ENCODE measurements around the gene PBLD. TPM values are rescaled to one million over a fixed set of nuclear protein-coding genes. Genes with fewer than 3 reads are reported as not detected.

PBLD gene
- total RNA-seq, 1 donor from 2014 or later, result 5.1 TPM

DNA sequence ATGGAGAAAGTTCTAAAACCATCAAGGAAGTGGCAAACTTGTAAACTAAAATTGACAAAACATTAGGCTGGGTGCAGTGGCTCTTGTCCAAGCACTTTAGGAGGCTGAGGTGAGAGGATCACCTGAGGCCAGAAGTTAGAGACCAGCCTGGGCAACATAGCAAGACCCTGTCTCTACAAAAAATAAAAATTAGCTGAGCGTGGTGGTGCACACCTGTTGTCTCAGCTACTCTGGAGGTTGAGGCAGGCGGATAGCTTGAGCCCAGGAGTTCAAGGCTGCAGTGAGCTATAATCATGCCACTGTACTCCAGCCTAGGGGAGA is 30.3 kb downstream of the PBLD start:
- H3K4me3 ChIP-seq, result no peak overlapping the region
- H3K27ac ChIP-seq (replicated peaks), result no peak overlapping the region
- TF ChIP-seq, protein P1, sequence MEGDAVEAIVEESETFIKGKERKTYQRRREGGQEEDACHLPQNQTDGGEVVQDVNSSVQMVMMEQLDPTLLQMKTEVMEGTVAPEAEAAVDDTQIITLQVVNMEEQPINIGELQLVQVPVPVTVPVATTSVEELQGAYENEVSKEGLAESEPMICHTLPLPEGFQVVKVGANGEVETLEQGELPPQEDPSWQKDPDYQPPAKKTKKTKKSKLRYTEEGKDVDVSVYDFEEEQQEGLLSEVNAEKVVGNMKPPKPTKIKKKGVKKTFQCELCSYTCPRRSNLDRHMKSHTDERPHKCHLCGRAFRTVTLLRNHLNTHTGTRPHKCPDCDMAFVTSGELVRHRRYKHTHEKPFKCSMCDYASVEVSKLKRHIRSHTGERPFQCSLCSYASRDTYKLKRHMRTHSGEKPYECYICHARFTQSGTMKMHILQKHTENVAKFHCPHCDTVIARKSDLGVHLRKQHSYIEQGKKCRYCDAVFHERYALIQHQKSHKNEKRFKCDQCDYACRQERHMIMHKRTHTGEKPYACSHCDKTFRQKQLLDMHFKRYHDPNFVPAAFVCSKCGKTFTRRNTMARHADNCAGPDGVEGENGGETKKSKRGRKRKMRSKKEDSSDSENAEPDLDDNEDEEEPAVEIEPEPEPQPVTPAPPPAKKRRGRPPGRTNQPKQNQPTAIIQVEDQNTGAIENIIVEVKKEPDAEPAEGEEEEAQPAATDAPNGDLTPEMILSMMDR (IDR thresholded peaks at IDR 0.05; ENCODE audit: borderline replicate concordance), result no peak
- H3K9me3 ChIP-seq (replicated peaks), result no peaks in the 10 kb centered on the region
- H3K4me1 ChIP-seq, result peaks cover 6% of the 10 kb centered on the region
- H3K27me3 ChIP-seq (ENCODE audit: low read depth), result no peaks in the 10 kb centered on the region
- intact Hi-C loops (cut with micrococcal nuclease), result loop anchor here (10.0 kb wide), 1 partner anchor 88 kb away; no protein-coding TSS in a partner anchor
- no peak for DNase-seq
- H3K36me3 ChIP-seq, result no peaks in the 10 kb centered on the region

DNA sequence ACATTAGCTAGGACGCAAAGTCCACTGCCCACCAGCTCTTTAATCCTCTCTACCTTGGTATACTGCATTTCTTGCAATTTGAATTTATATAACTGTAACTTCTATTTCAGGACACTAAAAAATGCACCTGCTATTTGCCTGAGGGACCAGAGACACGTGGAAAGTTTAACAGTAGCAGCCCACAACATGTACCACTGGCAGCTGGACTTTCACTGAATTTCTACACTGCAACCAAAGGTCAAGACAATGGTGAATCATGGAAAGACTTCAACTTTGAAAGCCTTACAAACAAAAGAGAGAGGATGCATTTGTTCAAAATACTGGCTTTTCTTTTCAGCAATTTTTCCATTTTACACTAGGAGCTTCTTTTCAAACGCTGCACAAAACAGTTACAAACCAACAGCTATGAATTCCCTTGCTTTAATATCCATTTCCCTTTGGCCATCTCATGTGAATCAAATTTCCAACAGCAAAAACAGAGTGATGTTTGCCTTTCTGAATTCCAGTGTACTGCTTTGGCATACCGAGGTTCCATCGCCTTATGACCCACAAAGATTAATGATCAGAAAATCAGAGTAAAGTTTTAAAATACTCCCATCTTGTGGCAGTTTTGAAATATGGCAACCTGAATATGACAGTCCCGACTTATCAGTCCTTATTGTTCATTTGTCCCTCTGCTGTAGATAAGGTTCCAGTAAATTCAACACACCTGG is 30.8 kb downstream of the PBLD start:
- TF ChIP-seq, protein P1 (IDR thresholded peaks at IDR 0.05; ENCODE audit: borderline replicate concordance), result peak; percentile 70
- intact Hi-C loops (cut with micrococcal nuclease), result loop anchor here (10.0 kb wide), 1 partner anchor 87 kb away; no protein-coding TSS in a partner anchor
- H3K27ac ChIP-seq (replicated peaks), result no peak overlapping the region
- H3K36me3 ChIP-seq, result no peaks in the 10 kb centered on the region
- no peaks in the 10 kb centered on the region for H3K27me3 ChIP-seq (ENCODE audit: low read depth)
- H3K9me3 ChIP-seq (replicated peaks), result no peaks in the 10 kb centered on the region
- H3K4me3 ChIP-seq, result no peak overlapping the region
- peaks cover 6% of the 10 kb centered on the region for H3K4me1 ChIP-seq
- no peak for DNase-seq

DNA sequence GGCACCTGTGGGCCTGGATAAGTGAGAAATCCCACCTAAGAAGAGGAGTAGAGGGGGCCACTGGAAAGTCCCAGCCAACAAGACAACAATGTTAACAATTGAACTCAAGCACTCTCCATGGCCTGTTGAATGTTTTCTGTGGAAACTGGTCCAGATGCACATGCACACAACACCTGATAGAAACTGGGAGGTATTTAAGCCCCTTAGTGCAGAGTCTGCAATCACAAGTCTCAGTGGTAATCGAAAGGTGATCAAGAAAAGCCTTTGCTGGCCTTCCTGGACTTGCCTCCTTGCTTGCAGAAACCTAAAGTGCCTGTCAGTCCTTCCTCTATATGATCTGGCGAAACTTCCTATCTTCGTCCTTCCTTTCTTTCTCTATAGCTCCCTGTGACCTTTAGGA is 31.4 kb downstream of the PBLD start:
- DNase-seq, result no peak
- H3K27ac ChIP-seq (replicated peaks), result no peak overlapping the region
- no peaks in the 10 kb centered on the region for H3K9me3 ChIP-seq (replicated peaks)
- H3K27me3 ChIP-seq (ENCODE audit: low read depth), result no peaks in the 10 kb centered on the region
- no peaks in the 10 kb centered on the region for H3K36me3 ChIP-seq
- intact Hi-C loops (cut with micrococcal nuclease), result loop anchor here (10.0 kb wide), 1 partner anchor 86 kb away; no protein-coding TSS in a partner anchor
- TF ChIP-seq, protein P1 (IDR thresholded peaks at IDR 0.05; ENCODE audit: borderline replicate concordance), result no peak
- peaks cover 6% of the 10 kb centered on the region for H3K4me1 ChIP-seq
- no peak overlapping the region for H3K4me3 ChIP-seq

DNA sequence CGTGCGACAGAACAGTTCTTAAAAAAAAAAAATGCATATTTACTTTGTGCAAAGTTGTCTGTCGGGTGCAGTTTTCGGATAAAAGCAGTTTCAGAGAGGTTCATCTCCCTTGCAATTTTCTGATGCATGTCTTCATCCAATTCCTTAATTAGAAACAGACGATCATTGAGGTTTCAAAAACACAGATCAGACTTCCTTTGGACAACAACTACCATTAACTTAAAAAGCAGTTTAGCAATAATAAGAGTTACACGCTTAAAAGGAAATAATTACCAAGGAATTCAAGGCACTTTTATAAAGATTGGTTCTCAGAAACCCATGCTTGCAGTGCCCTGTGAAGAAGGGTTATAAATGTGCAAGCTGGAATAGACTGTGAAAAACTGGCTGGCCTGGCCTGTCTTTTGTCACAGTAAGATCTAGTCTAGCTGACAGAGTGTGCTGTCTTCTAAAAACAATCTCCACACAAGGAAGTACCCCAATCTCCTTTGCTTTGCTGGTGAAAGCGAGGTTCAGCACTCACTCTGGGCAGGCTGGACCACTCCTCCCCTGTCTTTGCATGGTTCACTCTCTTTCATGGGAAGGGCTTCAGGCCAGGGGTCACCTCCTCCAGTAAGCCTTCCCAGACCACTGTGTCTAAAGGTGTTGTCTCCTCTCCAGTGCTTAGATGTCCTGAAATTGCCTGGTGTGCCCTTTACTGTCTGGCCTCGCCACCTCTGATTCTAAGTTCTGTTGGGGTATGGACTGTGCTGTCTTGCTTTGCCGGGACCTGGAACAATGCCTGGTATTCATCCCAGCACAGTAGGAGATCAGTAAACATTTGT is 35.7 kb downstream of the PBLD start:
- Histone ChIP-seq H3K27ac (replicated peaks) (no peak overlapping the region), H3K4me1 (peaks cover 6% of the 10 kb centered on the region), H3K27me3 (ENCODE audit: low read depth) (no peaks in the 10 kb centered on the region), H3K9me3 (replicated peaks) (no peaks in the 10 kb centered on the region), H3K36me3 (no peaks in the 10 kb centered on the region), H3K4me3 (no peak overlapping the region)
- TF ChIP-seq, protein P1 (IDR thresholded peaks at IDR 0.05; ENCODE audit: borderline replicate concordance), result no peak
- DNase-seq, result no peak
- intact Hi-C loops (cut with micrococcal nuclease), result no loop called here

DNA sequence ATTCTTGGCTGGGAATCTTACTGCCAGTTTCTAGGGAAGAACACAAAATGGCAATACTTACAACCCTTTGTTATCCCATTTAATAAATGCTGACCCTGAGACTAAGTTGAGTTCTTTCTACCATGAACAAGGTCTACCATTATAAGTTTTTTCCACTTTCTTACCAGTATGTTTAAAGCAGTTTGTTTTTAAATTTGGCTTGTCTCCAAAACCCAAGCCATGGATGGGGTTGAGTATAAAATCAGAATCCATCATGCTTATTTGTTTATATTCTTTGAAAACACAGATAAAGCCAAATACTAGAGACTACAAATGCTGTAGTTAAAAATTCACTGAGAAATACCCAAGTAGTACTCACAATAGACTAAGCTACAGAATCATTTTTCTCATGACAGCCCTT is 42.0 kb downstream of the PBLD start:
- Histone ChIP-seq H3K27ac (replicated peaks) (no peak overlapping the region), H3K27me3 (ENCODE audit: low read depth) (no peaks in the 10 kb centered on the region), H3K36me3 (no peaks in the 10 kb centered on the region), H3K4me1 (no peaks in the 10 kb centered on the region), H3K4me3 (no peak overlapping the region), H3K9me3 (replicated peaks) (no peaks in the 10 kb centered on the region)
- intact Hi-C loops (cut with micrococcal nuclease), result no loop called here
- TF ChIP-seq, protein P1 (IDR thresholded peaks at IDR 0.05; ENCODE audit: borderline replicate concordance), result no peak
- no peak for DNase-seq
